ENCODE data around the gene LRRC8E. TPM values are rescaled to one million over a fixed set of nuclear protein-coding genes. Genes with fewer than 3 reads are reported as not detected.
A peak's percentile ranks its signal among the peaks of the same experiment; 100 is the strongest.

LRRC8E gene
- total RNA-seq, 1 donor = 10.5 TPM

DNA sequence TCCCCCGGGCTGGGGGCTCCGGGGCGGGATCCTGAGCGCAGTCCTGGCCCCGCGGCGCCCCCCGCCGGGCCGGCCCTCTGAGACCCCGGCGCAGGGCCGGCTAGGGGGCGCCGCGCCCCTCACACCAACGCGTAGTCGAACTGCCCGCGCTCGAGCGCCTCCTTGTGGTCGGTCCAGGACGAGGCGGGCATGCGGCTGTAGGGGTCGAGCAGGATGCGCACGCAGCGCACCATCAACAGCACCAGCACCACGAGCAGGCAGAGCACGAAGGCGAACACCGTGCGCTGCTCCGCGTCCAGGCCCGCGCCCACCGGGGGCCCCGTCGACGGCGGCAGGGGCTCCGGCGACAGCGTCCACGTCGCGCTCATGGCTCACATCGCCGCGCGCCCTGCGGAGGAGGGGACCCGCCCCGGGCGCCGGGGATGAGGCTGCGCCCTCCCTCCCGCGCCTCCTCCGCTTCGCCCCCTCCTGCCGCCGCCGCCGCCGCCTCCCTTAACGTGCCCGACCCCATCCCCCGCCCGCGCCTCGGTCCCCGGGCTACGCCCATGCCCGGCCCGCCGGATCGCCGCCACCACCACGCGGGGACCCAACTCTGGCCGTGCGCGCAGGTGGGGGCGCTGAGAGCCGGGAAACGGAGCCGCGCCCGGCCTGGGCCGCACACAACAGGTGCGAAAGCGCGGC lies 37.0 kb downstream of the LRRC8E start:
- no peaks in the 10 kb centered on the region for H3K27me3 ChIP-seq (ENCODE audit: insufficient read depth, low read length)
- no peak overlapping the region for H3K27ac ChIP-seq (ENCODE audit: low read depth, low read length)
- peaks cover 14% of the 10 kb centered on the region for H3K36me3 ChIP-seq (ENCODE audit: insufficient read depth, low read length)
- H3K4me2 ChIP-seq (ENCODE audit: insufficient read depth, low read length) = peak overlapping the region; percentile 55
- peak; percentile 99 for DNase-seq (ENCODE audit: insufficient read length, low spot score, missing footprints)
- H2AFZ ChIP-seq (ENCODE audit: low read length) = no peak overlapping the region
- H4K20me1 ChIP-seq (ENCODE audit: insufficient read depth, low read length) = peaks cover 9% of the 10 kb centered on the region
- peak overlapping the region; percentile 56 for H3K4me3 ChIP-seq (ENCODE audit: insufficient read depth, low read length)
- H3K9me3 ChIP-seq (ENCODE audit: low read depth, low read length) = no peaks in the 10 kb centered on the region
- TF ChIP-seq, protein P1, sequence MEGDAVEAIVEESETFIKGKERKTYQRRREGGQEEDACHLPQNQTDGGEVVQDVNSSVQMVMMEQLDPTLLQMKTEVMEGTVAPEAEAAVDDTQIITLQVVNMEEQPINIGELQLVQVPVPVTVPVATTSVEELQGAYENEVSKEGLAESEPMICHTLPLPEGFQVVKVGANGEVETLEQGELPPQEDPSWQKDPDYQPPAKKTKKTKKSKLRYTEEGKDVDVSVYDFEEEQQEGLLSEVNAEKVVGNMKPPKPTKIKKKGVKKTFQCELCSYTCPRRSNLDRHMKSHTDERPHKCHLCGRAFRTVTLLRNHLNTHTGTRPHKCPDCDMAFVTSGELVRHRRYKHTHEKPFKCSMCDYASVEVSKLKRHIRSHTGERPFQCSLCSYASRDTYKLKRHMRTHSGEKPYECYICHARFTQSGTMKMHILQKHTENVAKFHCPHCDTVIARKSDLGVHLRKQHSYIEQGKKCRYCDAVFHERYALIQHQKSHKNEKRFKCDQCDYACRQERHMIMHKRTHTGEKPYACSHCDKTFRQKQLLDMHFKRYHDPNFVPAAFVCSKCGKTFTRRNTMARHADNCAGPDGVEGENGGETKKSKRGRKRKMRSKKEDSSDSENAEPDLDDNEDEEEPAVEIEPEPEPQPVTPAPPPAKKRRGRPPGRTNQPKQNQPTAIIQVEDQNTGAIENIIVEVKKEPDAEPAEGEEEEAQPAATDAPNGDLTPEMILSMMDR (IDR thresholded peaks at IDR 0.05; ENCODE audit: extremely low read depth, low read depth, low read length) = peak; percentile 66
- H3K4me1 ChIP-seq (ENCODE audit: insufficient read depth, low read length) = peaks cover 35% of the 10 kb centered on the region
- H3K79me2 ChIP-seq (ENCODE audit: insufficient read depth, low read length) = peaks cover 17% of the 10 kb centered on the region

DNA sequence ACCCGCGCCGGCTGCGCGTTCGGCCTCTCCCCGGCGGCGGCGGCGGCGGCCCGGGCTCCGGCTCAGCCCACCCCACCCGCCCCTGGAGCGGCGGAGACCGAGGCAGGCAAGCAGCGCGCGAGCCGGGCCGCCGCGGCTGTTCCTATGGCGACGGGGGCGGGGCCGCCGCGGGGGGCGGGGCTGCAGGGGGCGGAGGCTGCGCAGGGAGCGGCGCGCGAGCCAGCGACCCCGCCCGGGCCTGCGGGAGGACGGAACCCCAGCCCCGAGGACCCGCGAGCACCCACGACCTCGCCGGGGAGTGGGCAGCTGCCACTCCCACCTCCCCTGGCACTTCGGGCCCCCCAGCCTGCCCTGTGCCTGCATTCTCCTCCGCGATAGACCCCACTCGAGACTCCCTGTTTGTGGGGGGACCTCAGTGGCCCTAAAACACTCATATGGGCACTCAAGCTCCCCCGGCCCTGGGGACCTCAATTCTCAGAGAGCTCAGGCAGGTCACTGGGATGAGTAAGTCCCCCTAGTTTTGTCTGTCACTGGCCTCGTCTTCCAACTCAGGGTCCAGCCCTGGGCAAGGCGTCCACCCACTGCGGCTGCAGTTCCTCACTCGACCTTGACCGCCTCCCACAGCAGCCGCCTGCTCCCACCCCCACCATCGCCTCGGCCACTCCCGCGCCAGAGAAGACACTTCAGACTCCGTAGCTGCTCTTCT lies 37.9 kb downstream of the LRRC8E start, which contains the start of gene CTXN1:
CTXN1 (minus strand) TSS at position 115 of the 706 bp plus-strand sequence. CDS start 597 bp downstream, outside the sequence.
- Histone ChIP-seq H3K36me3 (ENCODE audit: insufficient read depth, low read length) (peaks cover 22% of the 10 kb centered on the region), H3K9me3 (ENCODE audit: low read depth, low read length) (no peaks in the 10 kb centered on the region), H3K27ac (ENCODE audit: low read depth, low read length) (no peak within 1 kb of the TSS), H3K27me3 (ENCODE audit: insufficient read depth, low read length) (no peaks in the 10 kb centered on the region), H3K79me2 (ENCODE audit: insufficient read depth, low read length) (peaks cover 17% of the 10 kb centered on the region), H3K4me3 (ENCODE audit: insufficient read depth, low read length) (peak within 1 kb of the TSS; percentile 66), H2AFZ (ENCODE audit: low read length) (no peak within 1 kb of the TSS), H3K4me2 (ENCODE audit: insufficient read depth, low read length) (peak within 1 kb of the TSS; percentile 83), H4K20me1 (ENCODE audit: insufficient read depth, low read length) (peaks cover 9% of the 10 kb centered on the region), H3K4me1 (ENCODE audit: insufficient read depth, low read length) (peaks cover 32% of the 10 kb centered on the region)
- TF ChIP-seq, protein P1 (IDR thresholded peaks at IDR 0.05; ENCODE audit: extremely low read depth, low read depth, low read length) = no peak
- DNase-seq (ENCODE audit: insufficient read length, low spot score, missing footprints) = peak; percentile 97

DNA sequence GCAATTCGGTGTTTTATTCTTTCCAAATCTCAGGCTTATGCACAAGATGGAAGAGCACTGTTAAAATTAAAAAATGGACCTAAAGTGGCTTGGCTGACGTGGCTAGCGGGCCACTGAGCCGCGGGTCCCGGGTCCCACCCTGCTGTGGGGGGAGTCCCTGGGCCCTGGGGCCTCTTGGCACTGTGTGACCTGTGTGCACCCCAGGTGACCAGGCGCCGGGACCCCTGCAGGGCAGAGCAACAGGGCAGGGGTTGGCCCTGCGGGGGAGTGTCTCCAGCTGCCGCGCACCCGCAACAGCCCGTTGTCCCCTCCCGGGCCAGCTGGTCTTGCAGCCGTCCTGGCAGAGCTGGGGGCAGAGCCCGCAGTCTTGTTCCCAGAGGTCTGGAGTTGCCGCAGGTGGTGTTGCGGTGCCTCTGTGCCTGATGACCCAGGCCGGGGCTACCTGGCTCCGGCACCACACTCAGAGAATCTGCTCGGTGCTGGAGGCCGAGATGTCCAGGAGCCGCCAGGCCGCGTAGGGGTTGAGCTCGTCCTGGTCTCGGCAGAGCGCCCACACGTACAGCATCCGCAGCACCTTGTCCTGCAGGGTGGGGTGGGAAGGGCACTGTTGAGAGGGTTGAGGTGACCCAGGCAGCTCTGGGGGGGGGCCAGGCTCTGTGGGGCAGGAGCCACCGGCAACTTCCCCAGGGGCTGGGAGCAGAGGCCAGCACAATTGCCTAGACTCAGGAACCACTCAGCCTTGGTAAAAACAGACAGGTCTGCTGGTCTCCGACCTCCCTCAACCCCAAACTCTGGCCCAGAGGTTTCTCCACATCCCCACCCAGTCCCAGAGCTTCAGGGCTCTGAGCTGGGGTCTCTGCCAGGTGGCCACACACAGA lies 38.7 kb downstream of the LRRC8E start:
- H3K36me3 ChIP-seq (ENCODE audit: insufficient read depth, low read length) = peaks cover 22% of the 10 kb centered on the region
- no peaks in the 10 kb centered on the region for H3K27me3 ChIP-seq (ENCODE audit: insufficient read depth, low read length)
- H3K79me2 ChIP-seq (ENCODE audit: insufficient read depth, low read length) = peaks cover 12% of the 10 kb centered on the region
- H3K9me3 ChIP-seq (ENCODE audit: low read depth, low read length) = no peaks in the 10 kb centered on the region
- TF ChIP-seq, protein P1 (IDR thresholded peaks at IDR 0.05; ENCODE audit: extremely low read depth, low read depth, low read length) = no peak
- H3K27ac ChIP-seq (ENCODE audit: low read depth, low read length) = no peak overlapping the region
- peak overlapping the region; percentile 83 for H3K4me2 ChIP-seq (ENCODE audit: insufficient read depth, low read length)
- no peak overlapping the region for H3K4me3 ChIP-seq (ENCODE audit: insufficient read depth, low read length)
- peak; percentile 66 for DNase-seq (ENCODE audit: insufficient read length, low spot score, missing footprints)
- H4K20me1 ChIP-seq (ENCODE audit: insufficient read depth, low read length) = peaks cover 4% of the 10 kb centered on the region
- H2AFZ ChIP-seq (ENCODE audit: low read length) = no peak overlapping the region
- peaks cover 25% of the 10 kb centered on the region for H3K4me1 ChIP-seq (ENCODE audit: insufficient read depth, low read length)

All from osteoblast (primary cell).